Panc1 (cell line): ENCODE data around the gene TMUB1.

Experiments
- POLR2AphosphoS5 ChIP-seq: IDR thresholded peaks from 2 replicates; pipeline ENCODE4 v1.6.1; 2012; ENCODE audit warnings: mild to moderate bottlenecking, low read depth, low read length, moderate library complexity
- TF ChIP-seq, protein P1 (sequence below): fragments of 450-650 bp; IDR thresholded peaks from 2 replicates; pipeline ENCODE4 v1.5.1; 2017; ENCODE audit warnings: mild to moderate bottlenecking

DNA sequence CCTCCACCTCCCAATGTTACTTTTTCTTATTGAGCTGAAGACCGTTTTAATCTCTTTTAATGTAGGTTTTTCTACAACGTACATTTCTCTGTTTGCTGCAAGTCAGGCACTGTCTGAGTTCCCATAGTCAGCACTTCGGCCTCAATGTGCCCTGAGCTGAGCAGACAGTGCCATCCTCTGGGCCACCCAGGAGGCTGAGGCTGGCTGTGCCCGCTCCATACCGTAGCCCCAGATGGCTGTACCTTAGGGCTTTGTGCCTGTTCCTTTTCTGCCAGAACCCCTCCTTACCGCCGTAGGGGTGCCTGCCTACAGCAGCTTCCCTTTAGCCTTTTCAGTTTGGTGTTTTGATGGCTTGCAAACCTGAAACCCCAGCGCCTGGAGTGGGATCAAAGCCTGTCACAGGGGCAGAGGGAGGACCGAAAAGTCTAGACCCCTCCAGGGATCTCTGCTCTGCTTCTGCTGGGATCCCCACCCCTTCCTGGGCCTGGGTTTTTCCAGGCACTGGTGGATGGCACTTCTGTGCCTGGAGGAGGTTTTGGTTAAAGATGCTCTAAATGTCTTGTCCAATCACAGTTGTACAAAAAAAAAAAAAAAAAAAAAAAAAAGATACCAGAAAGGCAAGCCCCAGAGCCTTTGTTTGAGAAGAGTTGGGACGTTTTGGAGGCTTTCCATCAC is 12.0 kb upstream of the TMUB1 start:
- TF ChIP-seq, protein P1, sequence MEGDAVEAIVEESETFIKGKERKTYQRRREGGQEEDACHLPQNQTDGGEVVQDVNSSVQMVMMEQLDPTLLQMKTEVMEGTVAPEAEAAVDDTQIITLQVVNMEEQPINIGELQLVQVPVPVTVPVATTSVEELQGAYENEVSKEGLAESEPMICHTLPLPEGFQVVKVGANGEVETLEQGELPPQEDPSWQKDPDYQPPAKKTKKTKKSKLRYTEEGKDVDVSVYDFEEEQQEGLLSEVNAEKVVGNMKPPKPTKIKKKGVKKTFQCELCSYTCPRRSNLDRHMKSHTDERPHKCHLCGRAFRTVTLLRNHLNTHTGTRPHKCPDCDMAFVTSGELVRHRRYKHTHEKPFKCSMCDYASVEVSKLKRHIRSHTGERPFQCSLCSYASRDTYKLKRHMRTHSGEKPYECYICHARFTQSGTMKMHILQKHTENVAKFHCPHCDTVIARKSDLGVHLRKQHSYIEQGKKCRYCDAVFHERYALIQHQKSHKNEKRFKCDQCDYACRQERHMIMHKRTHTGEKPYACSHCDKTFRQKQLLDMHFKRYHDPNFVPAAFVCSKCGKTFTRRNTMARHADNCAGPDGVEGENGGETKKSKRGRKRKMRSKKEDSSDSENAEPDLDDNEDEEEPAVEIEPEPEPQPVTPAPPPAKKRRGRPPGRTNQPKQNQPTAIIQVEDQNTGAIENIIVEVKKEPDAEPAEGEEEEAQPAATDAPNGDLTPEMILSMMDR = no peak
- no peak for TF ChIP-seq POLR2AphosphoS5
